HCT116 (cell line): Measurements from ENCODE around the gene RNF114. TPM values are rescaled to one million over a fixed set of nuclear protein-coding genes. Genes with fewer than 3 reads are reported as not detected.
A peak's percentile ranks its signal among the peaks of the same experiment; 100 is the strongest.

Source experiments
- ATAC-seq: fragments of 200-7000 bp; cut with Tn5 transposase; 2 replicates; pipeline ENCODE4 v1.9.1; 2020; ENCODE audit warnings: mild to moderate bottlenecking, moderate library complexity
- Bru-seq: library from RNA; stranded (reverse); fragments of 400-500 nt; gene quantifications from one replicate; lab custom pipeline; 2021; lab: Mats Ljungman, UMichigan
- BruChase-seq, 2 experiments: library from RNA; stranded (reverse); fragments of 400-500 nt; gene quantifications; one replicate each; lab custom pipeline; 2021; lab: Mats Ljungman, UMichigan
- BruUV-seq: library from RNA; stranded (reverse); fragments of 400-500 nt; replicated peaks from 2 replicates; lab custom pipeline; 2021; lab: Mats Ljungman, UMichigan
- CTCF ChIA-PET: fragments of 300-600 bp; sonication (Branson Sonifier 250); formaldehyde crosslinking; loops from one replicate; lab custom pipeline; 2021; ENCODE audit warnings: antibody characterized with exemption; lab: Charles Lee
- POLR2A ChIA-PET: fragments of 300-600, 350-600 bp; sonication (Branson Sonifier 250); formaldehyde crosslinking; loops from one replicate; lab custom pipeline; 2021; ENCODE audit warnings: antibody characterized with exemption; lab: Charles Lee
- RAD21 ChIA-PET, 2 experiments: fragments of 300-600 bp; sonication (Branson Sonifier 250); formaldehyde crosslinking; loops; one replicate each; lab custom pipeline; 2023; ENCODE audit warnings: low total read pairs in 2 of 2; ENCODE audit not compliant: uncharacterized antibody in 2 of 2, unreplicated experiment in 2 of 2, low non-redundant PET in 1 of 2; lab: Charles Lee
- DNase-seq: peaks from one replicate; pipeline ENCODE4 v3.0.0-alpha.2; 2010; ENCODE audit warnings: low read depth, low spot score
- H2AFZ ChIP-seq: fragments of 200-600 bp; shearing (Covaris generic), sonication (generic); 2 replicates; pipeline ENCODE4 v1.6.1; 2017; ENCODE audit warnings: low read depth, mixed run types, mixed read lengths, antibody characterized with exemption, low read length; ENCODE audit not compliant: poor library complexity, severe bottlenecking
- H3K27ac ChIP-seq: 2 replicates; pipeline ENCODE4 v1.5.1; 2012; ENCODE audit warnings: low read depth, low read length
- H3K27me3 ChIP-seq: fragments of 200-600 bp; sonication (generic); 2 replicates; pipeline ENCODE4 v1.6.1; 2016; ENCODE audit warnings: mixed run types, low read length, mixed read lengths; ENCODE audit not compliant: insufficient read depth
- H3K36me3 ChIP-seq, 2 experiments: fragments of 200-500 bp in 1 of 2; fragments of 200-600 bp in 1 of 2; sonication (Bioruptor generic) in 1 of 2; sonication (generic) in 1 of 2; 2 replicates each; pipeline versions ENCODE4 v1.5.1 to v1.6.1; 2014 to 2016; ENCODE audit warnings: low read length in 2 of 2, inconsistent platforms in 1 of 2, mixed read lengths in 1 of 2, mixed run types in 1 of 2; ENCODE audit not compliant: insufficient read depth in 2 of 2, control insufficient read depth in 1 of 2
- H3K4me1 ChIP-seq, 2 experiments: fragments of 200-600 bp in 1 of 2; sonication (generic) in 1 of 2; 2 replicates each; pipeline versions ENCODE4 v1.5.1 to v1.6.1; 2012 to 2017; ENCODE audit warnings: low read length in 2 of 2, inconsistent platforms in 1 of 2, mild to moderate bottlenecking in 1 of 2, mixed read lengths in 1 of 2, mixed run types in 1 of 2, moderate library complexity in 1 of 2; ENCODE audit not compliant: insufficient read depth in 2 of 2, control insufficient read depth in 1 of 2
- H3K4me2 ChIP-seq: fragments of 200-600 bp; sonication (generic); 2 replicates; pipeline ENCODE4 v1.6.1; 2017; ENCODE audit warnings: mixed run types, low read length, mixed read lengths
- H3K4me3 ChIP-seq, 2 experiments: fragments of 200-600 bp in 1 of 2; sonication (generic) in 1 of 2; replicated peaks in 1 of 2; 2 replicates each; pipeline ENCODE4 v1.5.1; 2011 to 2016; ENCODE audit warnings: low read length in 2 of 2, control low read depth in 1 of 2, low read depth in 1 of 2, mild to moderate bottlenecking in 1 of 2, mixed read lengths in 1 of 2, mixed run types in 1 of 2
- H3K79me2 ChIP-seq: fragments of 200-600 bp; sonication (generic); 2 replicates; pipeline ENCODE4 v1.6.1; 2017; ENCODE audit warnings: mild to moderate bottlenecking, mixed run types, low read length, moderate library complexity, mixed read lengths; ENCODE audit not compliant: insufficient read depth
- H3K9ac ChIP-seq: fragments of 200-600 bp; sonication (generic); 2 replicates; pipeline ENCODE4 v1.6.1; 2016; ENCODE audit warnings: low read length, mixed read lengths
- H3K9me2 ChIP-seq: fragments of 200-600 bp; sonication (generic), shearing (Covaris generic); 2 replicates; pipeline ENCODE4 v1.6.1; 2017; ENCODE audit warnings: mixed run types, mild to moderate bottlenecking, moderate library complexity; ENCODE audit not compliant: insufficient read depth
- H3K9me3 ChIP-seq, 2 experiments: fragments of 200-500 bp in 1 of 2; fragments of 200-600 bp in 1 of 2; sonication (Bioruptor generic) in 1 of 2; sonication (generic) in 1 of 2; 2 replicates each; pipeline ENCODE4 v1.6.1; 2014 to 2017; ENCODE audit warnings: low read length in 2 of 2, mixed read lengths in 2 of 2, inconsistent platforms in 1 of 2, low read depth in 1 of 2, mild to moderate bottlenecking in 1 of 2, mixed run types in 1 of 2, moderate library complexity in 1 of 2; ENCODE audit not compliant: control insufficient read depth in 1 of 2, insufficient read depth in 1 of 2
- H4K20me1 ChIP-seq: fragments of 200-600 bp; sonication (generic), shearing (Covaris generic); 2 replicates; pipeline ENCODE4 v1.6.1; 2017; ENCODE audit warnings: mixed run types, mild to moderate bottlenecking, moderate library complexity; ENCODE audit not compliant: insufficient read depth
- CBX3 ChIP-seq: IDR thresholded peaks from 2 replicates; pipeline ENCODE4 v1.6.1; 2012; ENCODE audit warnings: low read depth
- CEBPB ChIP-seq: IDR thresholded peaks from 2 replicates; pipeline ENCODE4 v1.6.1; 2012; ENCODE audit warnings: low read depth
- EGR1 ChIP-seq: IDR thresholded peaks from 2 replicates; pipeline ENCODE4 v1.6.1; 2012; ENCODE audit warnings: low read depth
- ELF1 ChIP-seq: IDR thresholded peaks from 2 replicates; pipeline ENCODE4 v1.6.1; 2012; ENCODE audit warnings: low read depth, borderline replicate concordance
- EZH2 ChIP-seq: fragments of 200-600 bp; sonication (generic); IDR thresholded peaks from 2 replicates; pipeline ENCODE4 v1.6.1; 2017; ENCODE audit warnings: antibody characterized with exemption, mixed run types
- POLR2A ChIP-seq: IDR thresholded peaks from 2 replicates; pipeline ENCODE4 v1.7.0; 2011; ENCODE audit warnings: borderline replicate concordance; ENCODE audit not compliant: insufficient read depth, insufficient read length; ENCODE audit errors: extremely low read depth
- POLR2AphosphoS5 ChIP-seq: IDR thresholded peaks from 2 replicates; pipeline ENCODE4 v1.6.1; 2011; ENCODE audit warnings: mild to moderate bottlenecking, low read depth, low read length, moderate library complexity
- RAD21 ChIP-seq: IDR thresholded peaks from 2 replicates; pipeline ENCODE4 v1.6.1; 2012; ENCODE audit warnings: low read depth, mild to moderate bottlenecking
- SIN3A ChIP-seq: IDR thresholded peaks from 2 replicates; pipeline ENCODE4 v1.6.1; 2012; ENCODE audit warnings: low read depth
- SP1 ChIP-seq: IDR thresholded peaks from 2 replicates; pipeline ENCODE4 v1.6.1; 2012; ENCODE audit warnings: low read depth
- SRF ChIP-seq: IDR thresholded peaks from 2 replicates; pipeline ENCODE4 v1.6.1; 2012; ENCODE audit warnings: low read depth
- TCF7L2 ChIP-seq: IDR thresholded peaks from 2 replicates; pipeline ENCODE4 v1.7.0; 2011; ENCODE audit warnings: borderline replicate concordance, inconsistent platforms; ENCODE audit not compliant: insufficient read depth, insufficient read length; ENCODE audit errors: extremely low read depth
- YY1 ChIP-seq: IDR thresholded peaks from 2 replicates; pipeline ENCODE4 v1.6.1; 2011; ENCODE audit warnings: low read length, low read depth, moderate library complexity, mild to moderate bottlenecking; ENCODE audit not compliant: insufficient replicate concordance; ENCODE audit errors: extremely low read depth
- ZBTB33 ChIP-seq: IDR thresholded peaks from 2 replicates; pipeline ENCODE4 v1.6.1; 2011; ENCODE audit warnings: mild to moderate bottlenecking, low read length, moderate library complexity; ENCODE audit not compliant: insufficient replicate concordance; ENCODE audit errors: extremely low read depth
- ZFX ChIP-seq: fragments of 450-650 bp; IDR thresholded peaks from 2 replicates; pipeline ENCODE4 v1.6.1; 2017
- intact Hi-C: fragments of 100-400 bp; cut with micrococcal nuclease; formaldehyde crosslinking; loops from 2 replicates; pipeline ENCODE4 v1.10.0; 2022
- long read RNA-seq: library from polyadenylated mRNA; unstranded; transcript quantifications from one replicate; pipeline ENCODE4 v2.0.0, GENCODE V29; 2021; ENCODE audit not compliant: unreplicated experiment
- polyA plus RNA-seq: library from polyadenylated mRNA; unstranded; fragments of >200 nt; gene quantifications from 2 replicates; pipeline ENCODE4 v1.2.1, GENCODE V29; 2012; ENCODE audit warnings: missing spikeins
- total RNA-seq: library from RNA; stranded (reverse); gene quantifications from one replicate; pipeline ENCODE4 v1.2.1, GENCODE V29; 2021; ENCODE audit not compliant: unreplicated experiment
- TF ChIP-seq, protein P1 (sequence below), 3 experiments: fragments of 200-600 bp in 1 of 3; sonication (generic) in 1 of 3; IDR thresholded peaks in 2 of 3; conservative IDR thresholded peaks in 1 of 3; 2 replicates each; pipeline ENCODE4 v1.5.1; 2012 to 2017; ENCODE audit warnings: low read depth in 2 of 3, low read length in 2 of 3, antibody characterized with exemption in 1 of 3, borderline replicate concordance in 1 of 3, control low read depth in 1 of 3, mild to moderate bottlenecking in 1 of 3, mixed read lengths in 1 of 3, mixed run types in 1 of 3, moderate library complexity in 1 of 3; ENCODE audit not compliant: insufficient read depth in 1 of 3
- TF ChIP-seq, protein P2 (sequence below): IDR thresholded peaks from 2 replicates; pipeline ENCODE4 v1.6.1; 2012

The RNF114 gene, protein sequence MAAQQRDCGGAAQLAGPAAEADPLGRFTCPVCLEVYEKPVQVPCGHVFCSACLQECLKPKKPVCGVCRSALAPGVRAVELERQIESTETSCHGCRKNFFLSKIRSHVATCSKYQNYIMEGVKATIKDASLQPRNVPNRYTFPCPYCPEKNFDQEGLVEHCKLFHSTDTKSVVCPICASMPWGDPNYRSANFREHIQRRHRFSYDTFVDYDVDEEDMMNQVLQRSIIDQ
- 66.8 TPM for total RNA-seq
- polyA plus RNA-seq = 86.8 and 113 TPM in 2 replicates
- Bru-seq, nascent RNA = percentile 88 among the genes with signal in this experiment
- percentile 92 among the genes with signal in this experiment for BruChase-seq, experiment 1, labeled RNA remaining after a 6-hour chase
- BruChase-seq, experiment 2, labeled RNA remaining after a 2-hour chase = percentile 93 among the genes with signal in this experiment
- long read RNA-seq, transcript RNF114-201 (6 exons, 2,503 nt) = major isoform, 72 of 108 reads
- long read RNA-seq, partial matches to known transcripts = 4 of 108 reads
- long read RNA-seq, other reads (novel, unspliced or antisense) = 30 of 108 reads

- intact Hi-C loops = loop anchor here (1.0 kb wide), 1 partner anchor 8 kb away; no protein-coding TSS in a partner anchor
- no peaks in the 10 kb centered on the region for H4K20me1 ChIP-seq
- peak within 1 kb of the TSS; percentile 98 for H2AFZ ChIP-seq
- peak; percentile 89 for ATAC-seq
- peak within 1 kb of the TSS; percentile 65 for H3K27ac ChIP-seq
- ChIA-PET CTCF (interaction anchor here (0.8 to 3.0 kb wide), 6 partner anchors 29 to 328 kb away, joined by 3 to 10 read pairs (median 4); no protein-coding TSS in a partner anchor), RAD21 (no interaction called here), POLR2A (interaction anchor here (0.7 to 1.3 kb wide), 3 partner anchors 21 to 592 kb away, joined by 3 read pairs; no protein-coding TSS in a partner anchor)
- peaks cover 6% of the 10 kb centered on the region in 2 experiments; a peak in 1 of 4 replicates for H3K36me3 ChIP-seq
- H3K27me3 ChIP-seq = no peaks in the 10 kb centered on the region
- no peaks in the 10 kb centered on the region for H3K9me2 ChIP-seq
- peaks cover 18 to 27% of the 10 kb centered on the region in 2 experiments for H3K4me1 ChIP-seq
- H3K9ac ChIP-seq = peak within 1 kb of the TSS; percentile 97
- peaks cover 50% of the 10 kb centered on the region for H3K79me2 ChIP-seq
- DNase-seq = peak; percentile 83
- H3K4me3 ChIP-seq = peak within 1 kb of the TSS; percentile 96 to 99
- H3K9me3 ChIP-seq = no peaks in the 10 kb centered on the region
- H3K4me2 ChIP-seq = peak within 1 kb of the TSS; percentile 75
- no TSS peak for BruUV-seq
- TF ChIP-seq SRF (no peak), ZBTB33 (no peak), EZH2 (no peak), EGR1 (peak; percentile 78), SIN3A (peak; percentile 90), YY1 (peak; percentile 98), TCF7L2 (no peak), CEBPB (peak; percentile 63; the same call in 1 of the 2 replicates), POLR2AphosphoS5 (peak; percentile 94), RAD21 (no peak), POLR2A (peak; percentile 58), CBX3 (0 out of 2 replicates have a peak, but pooled peaks have one; percentile 45), ZFX (peak; percentile 33; the same call in 1 of the 2 replicates), ELF1 (no peak), SP1 (peak; percentile 89)
- TF ChIP-seq, protein P1, sequence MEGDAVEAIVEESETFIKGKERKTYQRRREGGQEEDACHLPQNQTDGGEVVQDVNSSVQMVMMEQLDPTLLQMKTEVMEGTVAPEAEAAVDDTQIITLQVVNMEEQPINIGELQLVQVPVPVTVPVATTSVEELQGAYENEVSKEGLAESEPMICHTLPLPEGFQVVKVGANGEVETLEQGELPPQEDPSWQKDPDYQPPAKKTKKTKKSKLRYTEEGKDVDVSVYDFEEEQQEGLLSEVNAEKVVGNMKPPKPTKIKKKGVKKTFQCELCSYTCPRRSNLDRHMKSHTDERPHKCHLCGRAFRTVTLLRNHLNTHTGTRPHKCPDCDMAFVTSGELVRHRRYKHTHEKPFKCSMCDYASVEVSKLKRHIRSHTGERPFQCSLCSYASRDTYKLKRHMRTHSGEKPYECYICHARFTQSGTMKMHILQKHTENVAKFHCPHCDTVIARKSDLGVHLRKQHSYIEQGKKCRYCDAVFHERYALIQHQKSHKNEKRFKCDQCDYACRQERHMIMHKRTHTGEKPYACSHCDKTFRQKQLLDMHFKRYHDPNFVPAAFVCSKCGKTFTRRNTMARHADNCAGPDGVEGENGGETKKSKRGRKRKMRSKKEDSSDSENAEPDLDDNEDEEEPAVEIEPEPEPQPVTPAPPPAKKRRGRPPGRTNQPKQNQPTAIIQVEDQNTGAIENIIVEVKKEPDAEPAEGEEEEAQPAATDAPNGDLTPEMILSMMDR (IDR thresholded peaks at IDR 0.05 in 2 of 3, conservative IDR thresholded peaks at IDR 0.05 in 1 of 3; ENCODE audit: borderline replicate concordance in 1 of 3, insufficient read depth in 1 of 3, low read depth in 2 of 3, low read length in 2 of 3) = no peak
- TF ChIP-seq, protein P2, sequence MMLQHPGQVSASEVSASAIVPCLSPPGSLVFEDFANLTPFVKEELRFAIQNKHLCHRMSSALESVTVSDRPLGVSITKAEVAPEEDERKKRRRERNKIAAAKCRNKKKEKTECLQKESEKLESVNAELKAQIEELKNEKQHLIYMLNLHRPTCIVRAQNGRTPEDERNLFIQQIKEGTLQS = no peak
Measured at GRCh38 chr20:49936153-49937026, at the start of gene RNF114. Gene RNF114 (plus strand): TSS chr20:49936397. CDS start chr20:49936413, 16 bp downstream.
